Right lobe of liver (tissue), 6 donors: ENCODE results near the gene KRTAP9-9. TPM values are rescaled to one million over a fixed set of nuclear protein-coding genes. Genes with fewer than 3 reads are reported as not detected.
"Not testable (repeated sequence)": the region's sequence is repeated elsewhere in the genome, so short reads cannot be mapped to it uniquely, and the experiment has no call there.

Experiments
- ATAC-seq, 4 donors: fragments of 200-7000 bp; cut with Tn5 transposase; one replicate each; pipeline ENCODE4 v1.9.1; 2020; ENCODE audit warnings: mild to moderate bottlenecking in 4 of 4, moderate library complexity in 4 of 4
- DNase-seq, 3 donors: peaks; one replicate each; pipeline ENCODE4 v3.0.0-alpha.2; 2020
- H3K27ac ChIP-seq, 3 donors: fragments of 200-600 bp; one replicate each; pipeline ENCODE4 v1.8.0; 2022
- H3K27me3 ChIP-seq, 2 donors: fragments of 200-600 bp; one replicate each; pipeline ENCODE4 v1.8.0; 2022
- H3K36me3 ChIP-seq, 4 donors: fragments of 200-600 bp; sonication (generic) in 1 of 4; one replicate each; pipeline versions ENCODE4 v1.5.1 to v1.8.0; 2017 to 2022; ENCODE audit warnings: control low read depth in 1 of 4
- H3K4me1 ChIP-seq, 4 donors: fragments of 200-600 bp; sonication (generic) in 1 of 4; one replicate each; pipeline versions ENCODE4 v1.5.1 to v1.8.0; 2017 to 2022; ENCODE audit warnings: control low read depth in 1 of 4
- H3K4me3 ChIP-seq, 3 donors: fragments of 200-600 bp; one replicate each; pipeline ENCODE4 v1.8.0; 2022
- H3K9me3 ChIP-seq, 4 donors: fragments of 200-600 bp; sonication (generic) in 1 of 4; one replicate each; pipeline versions ENCODE4 v1.5.1 to v1.8.0; 2017 to 2022; ENCODE audit warnings: control low read depth in 1 of 4
- CTCF ChIP-seq, 4 donors: fragments of 200-600 bp in 3 of 4; fragments of 450-650 bp in 1 of 4; IDR thresholded peaks; one replicate each; pipeline versions ENCODE4 v1.5.1 to v1.8.0; 2016 to 2022; ENCODE audit warnings: antibody characterized with exemption in 4 of 4, mild to moderate bottlenecking in 2 of 4
- POLR2A ChIP-seq: fragments of 450-650 bp; IDR thresholded peaks from one replicate; pipeline ENCODE4 v1.6.1; 2017; ENCODE audit warnings: antibody characterized with exemption, mild to moderate bottlenecking
- WGBS: methylation state at CpG from one replicate; pipeline ENCODE4 v1.1.6; 2018; ENCODE audit warnings: low coverage, low lambda C conversion rate; ENCODE audit not compliant: insufficient coverage; ENCODE audit errors: missing lambda C conversion rate; 5-methylcytosine and 5-hydroxymethylcytosine counted together
- intact Hi-C, 2 donors: fragments of 100-400 bp; cut with DNase I; formaldehyde crosslinking; loops; one replicate each; pipeline versions ENCODE4 v1.11.2 to v1.14.1; 2022
- long read RNA-seq: library from polyadenylated mRNA; unstranded; transcript quantifications from one replicate; pipeline ENCODE4 v2.0.0, GENCODE V29; 2019
- total RNA-seq, 6 experiments: library from RNA; depleted of rRNA in 2 of 6; stranded (reverse); fragments of >200 nt in 2 of 6; fragmentation: NEBNext Ultra II Directional in 3 of 6; extraction: Animal tissue kit (Norgen Biotek cat#: 25700) in 3 of 6; gene quantifications; one replicate each; pipeline versions ENCODE4 v1.1.0 to v1.2.4, GENCODE V29; 2016 to 2023
- donor health status: DM: no; HTN: yes; CAD: no.
- donor health status: DM: no; HTN: no; CAD: no.
- donor health status: DM: no; HTN: no; CAD: no.
- donor health status: DM: no; HTN: yes; CAD: no.
- donor health status: DM: no; HTN: yes; CAD: no.

Gene KRTAP9-9
- total RNA-seq = not detected
- long read RNA-seq = 0 reads

- H3K9me3 ChIP-seq, intact Hi-C loops, H3K27me3 ChIP-seq, H3K4me3 ChIP-seq, H3K27ac ChIP-seq, H3K36me3 ChIP-seq, ATAC-seq, DNase-seq, H3K4me1 ChIP-seq: not testable (repeated sequence)
- WGBS = no CpG with 5 or more reads among the region's 5 CpGs
Observed at GRCh38 chr17:41255381-41256290, at the start of gene KRTAP9-9. Gene KRTAP9-9 (plus strand): TSS chr17:41255384.

- no peak overlapping the region for H3K4me3 ChIP-seq
- H3K27ac ChIP-seq = no peak overlapping the region
- intact Hi-C loops = no loop called here
- no peaks in the 10 kb centered on the region for H3K36me3 ChIP-seq
- ATAC-seq = no peak
- H3K27me3 ChIP-seq = peaks cover 0 to 5% of the 10 kb centered on the region in 2 donors
- H3K9me3 ChIP-seq = no peaks in the 10 kb centered on the region
- DNase-seq = no peak
- TF ChIP-seq CTCF (IDR thresholded peaks at IDR 0.05) = no peak
- no peak for TF ChIP-seq POLR2A
- no peaks in the 10 kb centered on the region for H3K4me1 ChIP-seq
- 41% methylated on average over 1 of the region's 1 CpG for WGBS
Observed at GRCh38 chr17:41211845-41212466, 43.2 kb upstream of the KRTAP9-9 start.

GRCh38 chr17:41212524-41213169, 42.5 kb upstream of the KRTAP9-9 start:
- no peak for ATAC-seq
- no peaks in the 10 kb centered on the region for H3K36me3 ChIP-seq
- no peaks in the 10 kb centered on the region for H3K9me3 ChIP-seq
- peaks cover 0 to 5% of the 10 kb centered on the region in 2 donors for H3K27me3 ChIP-seq
- no peak overlapping the region for H3K27ac ChIP-seq
- no peak for DNase-seq
- intact Hi-C loops = no loop called here
- H3K4me1 ChIP-seq = no peaks in the 10 kb centered on the region
- no peak overlapping the region for H3K4me3 ChIP-seq
- WGBS = 41% methylated on average over 5 of the region's 7 CpGs
- TF ChIP-seq CTCF (IDR thresholded peaks at IDR 0.05) (no peak), POLR2A (no peak)

- no peaks in the 10 kb centered on the region for H3K4me1 ChIP-seq
- no peak overlapping the region for H3K4me3 ChIP-seq
- WGBS = 18% methylated on average over 1 of the region's 1 CpG
- intact Hi-C loops = no loop called here
- ATAC-seq (no peak), DNase-seq (no peak)
- H3K9me3 ChIP-seq = no peaks in the 10 kb centered on the region
- peaks cover 0 to 5% of the 10 kb centered on the region in 2 donors for H3K27me3 ChIP-seq
- H3K27ac ChIP-seq = no peak overlapping the region
- no peaks in the 10 kb centered on the region for H3K36me3 ChIP-seq
- TF ChIP-seq CTCF (IDR thresholded peaks at IDR 0.05) = no peak
- no peak for TF ChIP-seq POLR2A
Observed at GRCh38 chr17:41215681-41216080, 39.5 kb upstream of the KRTAP9-9 start.

GRCh38 chr17:41223821-41224220, 31.4 kb upstream of the KRTAP9-9 start:
- H3K36me3 ChIP-seq = no peaks in the 10 kb centered on the region
- H3K4me3 ChIP-seq = no peak overlapping the region
- ATAC-seq (no peak), DNase-seq (no peak)
- WGBS = 34% methylated on average over 2 of the region's 2 CpGs
- no peak for TF ChIP-seq CTCF (IDR thresholded peaks at IDR 0.05)
- TF ChIP-seq POLR2A = no peak
- H3K9me3 ChIP-seq = no peaks in the 10 kb centered on the region
- no peak overlapping the region for H3K27ac ChIP-seq
- H3K27me3 ChIP-seq = no peaks in the 10 kb centered on the region
- intact Hi-C loops = no loop called here
- H3K4me1 ChIP-seq = no peaks in the 10 kb centered on the region
